DMS53 treated with DMSO at 0.1 percent for 48 hours (cell line): ENCODE data around the gene TMEM140.
A peak's percentile ranks its signal among the peaks of the same experiment; 100 is the strongest.
"Not testable (repeated sequence)": the region's sequence is repeated elsewhere in the genome, so short reads cannot be mapped to it uniquely, and the experiment has no call there.

Source experiments
- DNase-seq: peaks from one replicate; lab custom pipeline; 2025; ENCODE audit not compliant: unreplicated experiment; lab: John Stamatoyannopoulos, UW

TMEM140 gene

DNA sequence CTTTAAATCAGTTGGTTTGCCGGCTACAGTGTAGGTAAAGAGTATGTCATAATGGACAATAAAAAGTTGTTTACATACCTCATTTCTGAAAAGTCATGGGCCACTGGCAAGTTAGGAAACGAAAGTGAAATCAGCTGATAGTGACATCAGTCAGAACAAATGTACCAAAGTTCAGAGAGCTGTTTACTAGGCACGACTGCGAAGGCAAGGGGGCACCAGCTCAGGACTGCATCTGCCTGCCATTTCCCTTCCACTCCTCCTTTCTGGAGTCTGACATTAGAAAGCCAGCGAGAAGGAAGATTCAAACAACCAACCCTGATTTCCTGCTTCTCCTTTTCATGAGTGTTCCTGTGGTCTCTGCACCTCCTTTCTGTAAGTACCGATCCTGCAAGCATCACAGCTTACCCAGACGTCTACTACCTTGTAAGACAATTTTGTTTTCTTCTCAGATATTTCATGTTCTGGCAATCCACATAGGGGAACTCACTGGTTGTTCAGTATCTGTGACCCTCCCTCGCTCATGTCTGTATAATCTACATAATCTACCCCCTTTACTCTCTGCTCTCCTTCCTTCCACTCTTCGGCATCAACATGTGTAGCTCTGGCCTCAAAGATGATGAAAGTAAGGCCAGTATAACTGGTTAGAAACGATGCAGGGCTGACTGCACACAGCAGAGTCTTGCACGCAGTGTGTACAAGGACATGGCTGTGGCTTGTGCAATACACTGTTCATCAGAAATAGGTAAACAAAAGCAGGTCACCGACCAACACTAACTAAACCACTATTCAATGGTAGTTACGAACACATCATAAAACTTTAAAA lies at the start of gene TMEM140:
Gene TMEM140, plus strand, starts transcription at position 174 of the 823 bp plus-strand sequence. CDS start 16,370 bp downstream, outside the sequence.
- DNase-seq: peak; percentile 59

DNA sequence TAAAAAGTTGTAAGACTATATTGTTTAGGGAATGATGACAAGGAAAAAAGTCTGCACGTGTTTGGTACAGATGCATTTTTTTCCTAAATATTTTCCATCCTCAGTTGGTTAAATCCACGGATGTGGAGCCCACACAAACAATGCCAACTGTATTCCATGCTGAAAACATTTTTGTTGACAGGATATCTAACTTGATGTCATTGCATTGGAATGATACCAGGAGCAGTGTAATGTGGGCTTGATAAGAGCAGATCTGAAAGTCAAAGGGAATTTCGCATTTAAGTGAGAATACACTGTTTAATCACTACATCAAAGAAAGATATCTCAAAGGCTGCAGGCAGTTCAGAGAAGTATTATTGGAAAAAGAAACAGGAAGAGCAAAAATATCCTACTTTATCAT lies 49.5 kb upstream of the TMEM140 start:
- no peak for DNase-seq

DNA sequence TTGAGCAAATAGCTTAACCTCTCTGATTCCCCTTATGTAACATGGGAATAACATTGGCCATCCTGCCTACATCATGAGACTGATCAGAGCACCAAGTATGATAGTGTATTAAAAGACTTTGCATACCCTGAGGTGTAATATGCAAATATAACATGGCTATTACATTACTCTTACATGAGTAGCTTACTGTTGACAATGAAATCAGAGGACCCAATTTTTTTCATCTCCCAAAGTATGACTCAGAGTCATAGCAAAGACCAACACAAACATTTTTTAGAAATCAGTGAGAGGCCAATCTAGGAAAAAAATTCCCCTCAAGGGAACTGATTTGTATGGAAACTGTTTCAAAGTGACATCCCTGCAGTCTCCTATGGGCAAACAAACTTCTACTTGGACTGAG lies 47.0 kb upstream of the TMEM140 start:
- DNase-seq: no peak

DNA sequence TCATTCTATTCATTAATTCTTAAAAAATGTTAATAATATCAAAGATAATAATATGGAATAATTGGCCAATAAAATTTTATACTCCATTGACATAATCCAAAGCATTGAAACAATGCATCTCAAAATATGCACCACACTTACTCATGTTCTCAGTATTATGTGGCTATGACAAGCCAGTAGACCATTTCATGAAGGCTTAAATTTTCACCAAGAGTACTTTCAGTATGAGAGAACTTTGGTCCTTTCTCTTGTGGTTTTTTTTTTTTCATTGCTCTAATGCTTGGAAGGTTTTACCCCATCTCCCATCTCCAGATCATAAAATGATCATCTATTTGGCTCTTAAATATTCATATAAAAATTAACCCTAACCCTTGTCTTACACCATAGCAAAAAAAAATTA lies 45.5 kb upstream of the TMEM140 start:
- no peak for DNase-seq

DNA sequence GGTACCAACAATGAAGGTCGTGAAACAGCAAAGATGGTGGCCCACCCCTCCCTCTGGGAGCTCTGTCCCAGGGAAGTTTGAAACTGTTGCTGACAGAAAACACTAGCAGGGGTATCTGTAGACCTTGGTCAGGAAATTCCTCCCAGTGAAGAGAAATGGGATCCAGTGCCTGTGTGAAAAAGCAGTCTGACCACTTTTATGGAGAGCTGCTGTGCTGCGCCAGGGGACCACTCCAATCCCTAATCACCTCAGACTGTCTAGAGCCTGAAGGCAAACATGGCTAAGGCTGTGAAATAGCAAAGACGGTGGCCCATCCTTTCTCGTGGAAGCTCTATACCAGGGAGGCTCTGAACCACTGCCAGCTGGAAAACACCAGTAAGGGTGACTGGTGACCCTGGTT lies 38.3 kb upstream of the TMEM140 start:
- no peak for DNase-seq

DNA sequence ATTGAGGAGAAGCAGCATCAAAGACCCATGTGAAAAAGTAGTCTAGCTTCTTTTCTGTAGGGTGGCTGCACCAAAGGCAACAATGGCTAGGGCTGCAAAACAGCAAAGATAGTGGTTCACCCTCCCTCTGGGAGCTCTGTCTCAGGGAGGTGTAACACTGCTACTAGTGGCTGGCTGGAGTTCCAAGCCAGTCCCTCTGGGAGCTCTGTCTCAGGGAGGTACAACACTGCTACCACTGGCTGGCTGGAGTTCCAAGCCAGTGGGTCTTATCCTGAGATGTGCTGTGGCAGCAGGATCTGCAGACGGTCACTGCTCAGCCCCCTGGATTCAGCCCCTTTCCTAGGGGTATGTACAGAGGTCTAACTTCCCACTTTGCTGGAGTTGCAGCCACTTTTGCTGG lies 37.9 kb upstream of the TMEM140 start:
- DNase-seq: no peak

DNA sequence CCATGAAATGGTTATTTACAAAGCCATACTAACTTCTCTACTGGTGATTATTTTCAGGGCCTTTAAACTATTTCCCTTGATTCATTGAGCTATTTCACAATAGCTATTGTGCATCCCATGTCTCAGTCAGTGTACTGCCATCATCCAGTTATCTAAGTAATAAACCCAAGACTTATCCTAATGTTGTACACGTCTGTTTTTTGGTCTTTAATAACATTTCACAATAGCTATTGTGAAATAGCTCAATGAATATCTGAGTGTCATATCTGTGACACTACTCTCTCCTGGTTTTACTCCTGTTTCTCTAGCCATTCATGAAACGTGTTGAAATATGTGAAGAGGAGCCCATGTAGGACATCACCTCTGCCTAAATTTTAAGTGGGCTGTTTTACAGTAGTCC lies 36.5 kb upstream of the TMEM140 start:
- no peak for DNase-seq

DNA sequence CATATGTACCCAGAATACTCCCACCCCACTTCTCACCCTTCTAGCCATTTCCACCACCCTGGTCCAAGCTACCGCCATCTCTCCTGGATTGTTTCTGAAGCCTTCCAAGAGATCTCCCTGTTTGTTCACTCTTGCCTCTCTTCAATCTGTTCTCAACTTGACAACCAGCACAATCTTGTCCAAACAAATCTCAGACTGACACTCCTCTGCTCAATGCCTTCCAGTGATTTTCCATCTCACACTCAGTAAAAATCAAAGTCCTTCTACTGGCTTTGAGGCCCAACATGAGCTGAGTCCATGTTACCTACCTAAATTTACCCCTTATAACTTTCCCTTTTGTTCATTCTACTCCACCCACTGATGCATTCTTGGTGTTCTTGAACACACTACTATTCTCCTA lies 33.2 kb upstream of the TMEM140 start:
- DNase-seq: no peak

DNA sequence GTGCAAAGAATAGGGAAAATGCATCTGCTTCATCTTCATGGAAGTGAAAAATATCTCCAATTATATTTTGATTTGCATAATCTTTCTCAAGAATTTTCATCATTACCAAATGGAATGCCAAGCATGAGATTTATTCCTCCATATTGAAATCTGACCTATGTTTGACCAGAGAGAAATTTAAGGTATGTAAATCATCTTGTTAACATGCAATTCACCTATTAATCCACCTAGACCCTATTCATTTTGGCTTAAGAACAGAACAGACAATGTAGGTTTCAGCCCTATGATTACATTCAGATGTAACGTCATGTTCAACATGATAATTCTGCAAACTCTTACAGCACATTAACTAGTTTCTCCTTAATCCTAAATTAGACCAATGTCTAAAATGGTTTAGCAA lies 30.8 kb upstream of the TMEM140 start:
- no peak for DNase-seq

DNA sequence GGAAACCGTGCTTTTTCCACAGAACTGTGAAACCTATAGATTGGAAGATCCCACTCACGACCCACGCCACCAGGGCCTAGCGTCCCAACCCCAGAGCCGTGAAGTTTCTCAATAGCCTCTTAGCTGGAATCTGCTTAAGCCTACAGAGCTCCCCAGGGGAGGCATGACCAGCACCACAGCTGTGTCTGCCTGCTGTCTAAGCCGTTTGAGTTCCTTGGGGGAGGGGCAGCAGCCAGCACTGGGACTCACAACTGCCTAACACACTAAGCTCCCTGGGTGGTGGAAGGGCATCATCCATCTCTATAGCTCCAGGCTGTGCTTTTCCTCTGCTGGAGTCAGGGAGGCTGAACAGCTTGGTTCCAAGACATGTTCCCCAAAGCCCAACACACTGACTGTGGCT lies 26.0 kb upstream of the TMEM140 start:
- no peak for DNase-seq

DNA sequence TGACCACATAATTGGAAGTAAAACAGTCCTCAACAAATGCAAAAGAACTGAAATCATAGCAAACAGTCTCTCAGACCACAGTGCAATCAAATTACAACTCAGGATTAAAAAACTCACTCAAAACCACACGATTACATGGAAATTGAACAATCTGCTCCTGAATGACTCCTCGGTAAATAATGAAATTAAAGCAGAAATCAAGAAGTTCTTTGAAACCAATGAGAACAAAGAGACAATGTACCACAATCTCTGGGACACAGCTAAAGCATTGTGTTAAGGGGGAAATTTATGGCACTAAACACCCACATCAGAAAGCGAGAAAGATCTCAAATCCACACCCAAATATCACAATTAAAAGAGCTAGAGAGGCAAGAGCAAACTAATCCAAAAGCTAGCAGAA lies 23.2 kb upstream of the TMEM140 start:
- not testable (repeated sequence) for DNase-seq

DNA sequence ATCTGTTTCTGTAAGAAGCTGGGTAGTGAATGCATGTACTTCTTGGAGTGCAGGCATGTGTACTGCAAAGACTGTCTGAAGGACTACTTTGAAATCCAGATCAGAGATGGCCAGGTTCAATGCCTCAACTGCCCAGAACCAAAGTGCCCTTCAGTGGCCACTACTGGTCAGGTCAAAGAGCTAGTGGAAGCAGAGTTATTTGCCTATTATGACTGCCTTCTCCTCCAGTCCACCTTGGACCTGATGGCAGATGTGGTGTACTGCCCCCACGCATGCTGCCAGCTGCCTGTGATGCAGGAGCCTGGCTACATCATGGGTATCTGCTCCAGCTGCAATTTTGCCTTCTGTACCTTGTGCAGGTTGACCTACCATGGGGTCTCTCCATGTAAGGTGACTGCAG lies 18.9 kb upstream of the TMEM140 start:
- no peak for DNase-seq

DNA sequence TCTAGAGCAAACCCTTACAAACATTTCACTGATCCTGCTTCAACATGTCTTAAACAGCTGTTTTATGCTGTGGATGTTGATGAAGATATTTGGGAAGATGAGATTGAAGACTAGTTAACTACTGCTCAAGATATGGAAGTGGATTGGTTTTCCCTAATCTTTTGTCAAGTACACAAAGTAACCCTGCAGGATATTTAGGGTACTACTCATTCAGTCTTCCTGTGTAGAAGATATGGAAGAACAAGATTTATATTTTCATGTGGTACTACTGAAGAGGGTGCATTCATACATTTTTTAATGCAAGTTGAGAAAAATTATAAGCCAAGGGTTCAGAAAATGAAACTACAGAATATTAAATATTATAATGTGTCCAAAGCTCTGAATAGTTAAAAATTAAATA lies 18.3 kb upstream of the TMEM140 start:
- DNase-seq: no peak

DNA sequence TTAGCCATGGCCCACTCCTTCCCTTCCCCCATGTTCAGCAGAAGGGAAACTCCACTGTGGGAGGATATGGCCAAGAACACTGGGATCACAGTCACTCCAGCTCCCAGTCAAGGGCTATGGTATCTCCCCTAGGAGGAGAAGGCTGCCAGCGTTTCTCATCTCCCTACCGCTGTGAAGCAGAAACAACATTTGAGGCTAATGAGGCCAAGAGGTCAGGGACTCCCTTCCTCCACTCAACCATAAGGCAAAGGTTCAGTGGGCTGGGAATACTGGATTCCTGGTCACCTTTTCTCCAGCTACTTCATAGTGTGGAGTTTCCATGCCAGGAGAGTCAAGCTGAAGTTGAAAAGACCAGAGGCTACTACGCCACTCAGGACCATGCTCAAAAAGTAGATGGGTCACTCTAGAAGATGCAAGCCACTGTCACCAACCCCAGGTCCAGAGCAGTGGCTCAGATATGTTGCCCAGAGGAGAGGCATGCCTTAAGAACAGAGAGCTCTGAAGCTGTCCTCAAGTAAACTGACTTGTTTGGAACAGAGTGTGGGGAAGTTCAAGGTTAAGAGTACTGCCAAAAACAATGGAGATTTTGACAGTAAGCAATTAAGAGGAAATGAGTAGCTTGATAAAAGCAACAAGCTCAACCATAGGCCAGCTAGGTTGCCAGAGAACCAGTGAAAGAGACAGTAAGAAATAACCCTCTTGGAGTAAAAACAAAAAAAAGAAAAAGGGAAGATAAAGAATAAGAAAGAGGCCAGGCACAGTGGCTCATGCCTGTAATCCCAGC lies 3.8 kb upstream of the TMEM140 start:
- DNase-seq: no peak

DNA sequence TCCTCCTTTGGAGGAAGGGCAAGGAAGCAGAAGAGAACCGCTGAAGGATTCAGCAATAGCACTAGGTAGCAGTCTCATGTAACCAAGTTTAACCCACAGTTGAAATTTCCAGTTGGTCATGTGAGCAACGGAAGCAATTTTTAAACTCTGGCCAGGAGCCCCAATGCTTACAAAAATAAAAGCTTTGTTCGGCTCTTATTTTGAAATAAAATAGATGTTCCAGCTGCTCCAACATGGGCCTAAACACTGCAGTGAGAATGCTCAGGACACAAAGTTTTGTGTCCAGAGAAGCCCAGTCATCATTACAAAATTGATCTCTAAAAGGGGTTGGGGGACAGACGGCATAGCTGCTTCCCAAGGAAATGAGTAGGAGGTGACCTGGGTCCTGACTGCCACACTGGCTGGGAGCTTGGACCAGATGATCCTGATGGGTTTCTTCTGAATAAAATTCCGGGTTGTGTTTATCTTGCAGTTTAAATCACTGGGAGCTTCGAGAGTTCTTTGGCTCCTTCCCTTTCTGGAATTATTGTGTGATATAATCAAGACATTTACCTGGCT lies 452 bp upstream of the TMEM140 start:
- DNase-seq: no peak

DNA sequence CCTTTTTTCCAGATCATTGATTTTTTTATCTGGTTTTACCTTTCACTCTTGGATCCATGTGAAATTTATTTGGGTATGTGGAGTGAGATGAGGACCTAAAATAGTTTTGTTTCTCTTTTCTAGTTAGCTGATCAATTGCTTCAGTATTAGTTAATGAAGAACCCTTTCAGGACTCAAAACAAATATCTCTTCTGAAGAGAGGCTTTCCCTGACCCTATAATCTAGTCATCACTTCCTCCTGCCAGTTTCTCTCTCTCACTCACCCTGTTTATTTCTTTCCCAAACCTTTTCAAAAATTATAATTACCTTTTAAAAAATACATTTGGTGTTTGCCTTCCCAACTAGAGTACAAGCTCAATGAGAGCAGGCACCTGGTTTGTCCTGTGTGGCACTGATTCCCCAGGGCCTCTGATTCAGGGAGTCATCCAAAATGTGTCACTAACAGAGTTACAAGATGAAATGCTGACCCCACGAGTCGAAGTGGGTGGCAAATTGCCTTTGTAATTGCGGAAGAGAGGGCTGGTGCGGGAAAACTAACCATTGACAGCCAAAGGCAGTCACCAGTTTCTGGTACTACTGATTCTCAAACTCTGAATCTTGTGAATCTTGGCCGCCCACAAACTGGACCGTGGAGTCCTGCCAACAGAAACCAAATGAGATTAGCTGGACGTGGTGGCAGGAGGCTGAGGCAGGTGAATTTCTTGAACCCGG lies 2.4 kb downstream of the TMEM140 start:
- DNase-seq: no peak

DNA sequence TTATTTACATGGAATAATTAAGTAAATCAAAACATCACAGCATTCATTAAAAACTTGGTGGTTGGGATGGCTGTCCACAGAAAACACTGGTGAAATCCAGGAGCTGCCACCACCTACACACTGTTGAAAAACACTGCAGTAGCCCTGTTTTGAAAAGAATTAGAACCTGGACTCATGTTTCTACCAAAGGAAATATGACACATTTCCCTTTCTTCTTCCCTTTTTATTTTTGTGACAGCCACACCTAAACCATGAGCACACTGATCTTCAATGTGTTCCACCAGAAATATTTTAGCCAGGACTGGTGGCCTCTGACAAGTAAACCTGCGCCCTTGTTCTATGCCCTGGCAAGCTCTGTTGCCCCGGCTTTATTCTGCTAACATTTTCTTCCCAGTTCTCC lies 3.3 kb downstream of the TMEM140 start:
- no peak for DNase-seq

DNA sequence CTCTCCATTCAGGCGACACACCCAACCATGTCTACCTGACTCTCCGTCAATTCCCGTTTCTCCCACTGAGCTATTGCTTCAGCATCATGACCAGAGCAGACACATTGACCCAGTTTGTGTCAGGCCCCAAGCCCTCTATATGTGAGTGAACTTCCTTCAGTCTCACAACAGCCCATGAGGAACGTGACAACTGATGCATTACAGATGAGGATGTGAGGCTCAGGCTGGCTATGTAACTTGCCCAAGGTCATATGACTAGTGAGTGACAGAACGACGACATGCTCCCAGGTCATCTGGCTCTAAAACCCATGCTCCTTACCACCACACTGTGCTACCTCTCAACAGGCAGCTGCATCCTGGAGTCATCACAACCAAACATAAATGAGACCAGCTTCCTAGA lies 3.7 kb downstream of the TMEM140 start:
- no peak for DNase-seq

DNA sequence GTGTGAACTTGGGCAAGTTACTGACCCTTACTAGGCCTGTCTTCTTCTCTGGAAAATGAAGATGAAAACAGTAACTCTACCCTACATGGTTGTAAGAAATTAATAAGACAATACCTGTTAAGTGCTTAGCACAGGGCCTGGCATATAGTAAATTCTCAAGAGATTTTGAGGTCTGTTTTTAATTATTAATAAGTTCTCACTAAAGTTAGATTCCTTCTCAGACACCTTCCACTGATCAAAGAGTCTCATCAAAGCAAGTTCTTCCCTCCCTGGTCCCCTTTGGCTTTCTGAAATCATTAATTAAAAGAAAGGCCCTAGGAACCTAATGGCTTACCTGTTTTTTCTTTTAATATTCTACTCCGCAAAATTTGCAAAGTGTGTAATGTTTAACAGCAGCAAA lies 4.6 kb downstream of the TMEM140 start:
- no peak for DNase-seq

DNA sequence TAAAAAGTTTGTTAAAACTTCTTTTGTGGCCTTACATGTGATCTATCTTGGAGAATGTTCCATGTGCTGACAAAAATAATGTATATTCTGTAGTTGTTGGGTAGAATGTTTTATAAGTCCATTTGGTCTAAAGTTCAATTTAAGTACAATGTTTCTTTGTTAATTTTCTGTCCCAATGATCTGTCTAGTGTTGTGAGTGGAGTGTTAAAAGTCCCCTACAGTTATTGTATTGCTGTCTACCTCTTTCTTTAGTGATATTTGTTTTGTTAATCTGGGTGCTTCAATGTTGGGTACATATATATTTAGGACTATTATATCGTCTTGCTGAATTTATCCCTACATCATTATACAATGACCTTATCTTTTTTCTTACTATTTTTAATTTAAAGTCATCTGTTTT lies 6.9 kb downstream of the TMEM140 start:
- DNase-seq: no peak

DNA sequence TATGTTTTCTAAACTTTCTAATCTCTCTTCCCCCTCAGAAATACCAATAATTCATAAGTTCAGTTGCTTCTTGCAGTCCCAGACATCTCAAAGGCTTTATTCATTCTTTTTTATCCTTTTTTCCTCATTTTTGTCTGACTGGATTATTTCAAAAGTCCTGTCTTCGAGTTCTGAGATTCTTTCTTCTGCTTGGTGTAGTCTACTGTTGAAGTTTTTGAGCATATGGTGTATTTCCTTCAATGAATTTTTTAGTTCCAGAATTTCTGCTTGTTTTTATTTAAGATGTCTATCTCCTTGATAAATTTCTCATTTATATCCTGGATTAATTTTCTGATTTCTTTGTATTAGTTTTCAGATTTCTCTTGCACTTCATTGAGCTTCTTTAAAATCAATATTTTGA lies 8.4 kb downstream of the TMEM140 start:
- no peak for DNase-seq
